GM21381 (cell line): Measurements from ENCODE around the gene THSD4.

ENCODE experiments used
- ATAC-seq: cut with Tn5 transposase; IDR thresholded peaks from one replicate; pipeline ENCODE4 v1.9.1; 2021; ENCODE audit warnings: mild to moderate bottlenecking, moderate library complexity; ENCODE audit not compliant: unreplicated experiment

Gene THSD4

GRCh38 chr15:71730277-71731144, 615.2 kb downstream of the THSD4 start:
- no peak for ATAC-seq

- no peak for ATAC-seq
Observed at GRCh38 chr15:71732636-71733035, 617.4 kb downstream of the THSD4 start.

DNA sequence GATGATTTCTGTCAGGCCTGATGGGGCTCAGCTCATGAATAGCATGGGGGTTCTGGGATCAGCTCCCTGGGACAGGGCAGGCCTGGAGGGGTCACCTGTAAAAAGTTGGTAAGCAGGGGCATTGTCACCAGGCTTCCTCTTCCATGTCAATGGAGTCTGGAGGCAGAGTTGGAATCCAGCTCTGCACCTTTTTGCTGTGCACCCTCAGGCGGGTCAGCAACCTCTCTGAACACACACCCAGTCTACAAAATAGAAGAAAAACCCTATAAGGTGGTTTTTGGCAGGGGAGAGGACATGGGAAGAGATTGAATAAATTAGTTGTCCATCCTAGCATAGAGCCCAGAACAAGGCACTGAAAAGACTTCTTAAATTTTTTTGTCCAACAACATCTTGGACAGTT, 617.9 kb downstream of the THSD4 start:
- ATAC-seq: no peak

GRCh38 chr15:71734709-71735384, 619.6 kb downstream of the THSD4 start:
- no peak for ATAC-seq

GRCh38 chr15:71735385-71735757, 620.1 kb downstream of the THSD4 start:
- no peak for ATAC-seq

DNA sequence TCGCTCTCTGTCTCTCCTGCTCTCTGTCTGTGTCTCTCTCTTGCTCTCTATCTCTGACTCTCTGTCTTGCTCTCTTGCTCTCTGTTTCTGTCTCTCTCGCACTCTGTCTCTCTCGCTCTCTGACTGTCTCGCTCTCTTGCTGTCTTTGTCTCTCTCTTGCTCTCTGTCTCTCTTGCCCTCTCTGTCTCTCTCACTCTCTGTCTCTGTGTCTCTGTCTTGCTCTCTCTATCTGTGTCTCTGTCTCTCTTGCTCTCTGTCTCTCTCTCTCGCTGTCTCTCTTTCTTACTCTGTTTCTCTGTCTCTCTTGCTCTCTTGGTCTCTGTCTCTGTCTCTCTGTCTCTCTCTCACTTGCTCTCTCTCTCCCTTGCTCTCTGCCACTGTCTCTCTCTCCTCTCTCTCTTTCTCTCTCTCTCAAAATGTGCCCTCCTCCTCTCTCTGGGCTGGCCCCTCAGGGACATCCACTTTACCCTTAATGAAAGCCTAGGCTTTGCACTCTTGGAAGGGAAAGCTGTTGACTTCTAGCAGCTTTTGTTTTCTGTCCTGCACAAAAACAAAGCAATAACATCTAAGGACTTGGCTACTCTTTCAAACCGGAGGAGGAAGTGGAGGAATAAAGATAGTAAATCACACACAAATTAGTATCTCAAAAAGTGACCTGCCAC, 621.1 kb downstream of the THSD4 start:
- ATAC-seq: no peak

DNA sequence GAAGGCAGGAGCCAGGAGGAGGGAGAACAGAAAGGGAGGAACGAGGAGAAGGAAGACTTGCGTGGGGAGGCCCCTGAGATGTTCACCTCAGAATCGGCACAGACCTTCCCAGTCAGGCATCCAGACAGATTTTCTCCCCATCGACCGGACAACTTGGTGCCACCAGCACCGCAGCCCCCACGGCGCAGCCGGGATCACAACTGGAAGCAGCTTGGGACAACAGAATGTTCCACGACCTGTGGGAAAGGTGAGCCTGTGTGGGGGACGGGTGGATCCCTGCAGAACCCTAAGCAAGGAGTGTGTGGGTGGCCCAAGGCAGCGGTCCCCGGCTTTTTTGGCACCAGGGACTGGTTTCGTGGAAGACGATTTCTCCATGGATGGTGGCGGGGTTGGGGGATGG, 622.5 kb downstream of the THSD4 start:
- no peak for ATAC-seq

GRCh38 chr15:71739355-71739754, 624.1 kb downstream of the THSD4 start:
- ATAC-seq: no peak

DNA sequence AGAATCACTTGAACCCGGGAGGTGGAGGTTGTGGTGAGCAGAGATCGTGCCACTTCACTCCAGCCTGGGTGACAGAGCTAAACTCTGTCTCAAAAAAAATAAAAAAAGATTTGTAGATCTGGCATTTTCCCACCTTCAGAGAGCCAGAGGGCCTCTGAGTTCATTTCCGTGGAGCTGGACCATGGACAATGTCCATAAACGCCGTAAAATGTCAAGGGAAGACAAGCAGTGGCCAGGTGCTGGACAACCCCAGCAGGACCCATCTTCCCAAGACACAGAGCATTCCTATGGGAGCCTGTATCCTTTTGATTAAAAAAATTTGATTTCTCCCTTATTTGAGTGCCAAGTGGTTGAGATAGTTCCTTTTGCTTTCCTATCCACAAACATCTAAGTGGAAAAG, 627.7 kb downstream of the THSD4 start:
- no peak for ATAC-seq

DNA sequence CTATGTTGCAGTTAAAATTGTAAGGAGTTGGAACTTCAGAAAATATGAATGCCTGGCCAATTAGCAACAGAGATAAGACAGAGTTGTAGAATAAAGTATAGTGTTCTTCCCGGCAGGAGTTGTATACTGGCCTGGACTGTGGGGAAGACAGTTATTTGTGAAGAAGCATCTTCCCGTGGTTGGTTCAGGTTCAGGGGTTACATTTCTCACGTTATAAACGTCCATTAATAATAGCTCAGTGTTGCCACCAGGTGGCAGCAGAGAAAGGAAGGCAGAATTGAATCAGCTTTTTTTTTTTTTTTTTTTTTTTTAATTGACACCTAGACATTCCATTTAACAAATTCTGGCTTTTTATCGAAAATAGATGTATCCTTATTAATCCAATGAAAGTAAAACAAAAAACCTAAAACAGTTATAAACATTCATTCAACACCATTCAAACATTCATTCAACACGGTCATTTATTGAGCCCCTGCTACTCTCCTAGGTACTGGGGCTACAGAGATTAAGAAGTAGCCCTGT, 628.7 kb downstream of the THSD4 start:
- no peak for ATAC-seq

- no peak for ATAC-seq
Observed at GRCh38 chr15:71746719-71747118, 631.4 kb downstream of the THSD4 start.

- ATAC-seq: no peak
Observed at GRCh38 chr15:71747128-71748083, 632.1 kb downstream of the THSD4 start.

- ATAC-seq: no peak
Observed at GRCh38 chr15:71748293-71748718, 633.0 kb downstream of the THSD4 start.

DNA sequence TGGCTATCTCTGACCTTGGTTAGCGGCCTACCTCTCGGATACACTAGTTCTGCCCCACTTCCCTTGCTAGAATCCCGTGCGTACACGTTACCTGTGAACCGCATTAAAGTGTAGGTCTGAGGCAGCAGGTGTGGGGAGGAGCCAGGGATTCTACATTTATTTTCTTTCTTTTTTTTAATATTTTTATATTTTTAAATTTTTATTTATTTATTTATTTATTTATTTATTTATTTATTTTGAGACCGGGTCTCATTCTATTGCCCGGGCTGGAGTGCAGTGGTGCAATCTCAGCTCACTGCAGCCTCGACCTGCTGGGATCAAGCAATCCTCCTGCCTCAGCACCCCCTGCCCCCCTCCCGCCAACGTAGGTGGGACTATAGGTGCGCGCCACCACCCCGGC, 634.2 kb downstream of the THSD4 start:
- no peak for ATAC-seq

- ATAC-seq: no peak
Observed at GRCh38 chr15:71752128-71752527, 636.9 kb downstream of the THSD4 start.

- ATAC-seq: no peak
Observed at GRCh38 chr15:71752604-71753289, 637.5 kb downstream of the THSD4 start.

DNA sequence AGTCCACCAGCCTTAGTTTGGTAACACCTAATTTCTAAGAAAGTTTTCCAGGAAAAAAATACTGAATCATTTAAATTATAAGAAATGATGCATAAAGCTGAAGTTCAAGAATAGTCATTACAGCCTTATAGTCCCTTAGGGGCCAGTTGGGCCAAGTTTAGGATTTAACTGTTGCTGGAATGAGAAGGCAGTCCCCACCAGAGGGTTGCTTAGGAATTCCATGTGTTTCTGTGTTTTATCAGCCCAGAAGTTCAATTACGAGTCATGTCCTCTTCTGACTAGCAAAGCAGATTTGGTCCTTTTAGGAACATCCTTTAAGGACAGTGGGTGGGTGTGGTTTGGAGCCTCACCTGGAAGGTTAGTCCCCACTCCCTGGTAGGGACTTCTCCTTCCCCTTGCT, 638.1 kb downstream of the THSD4 start:
- ATAC-seq: no peak

DNA sequence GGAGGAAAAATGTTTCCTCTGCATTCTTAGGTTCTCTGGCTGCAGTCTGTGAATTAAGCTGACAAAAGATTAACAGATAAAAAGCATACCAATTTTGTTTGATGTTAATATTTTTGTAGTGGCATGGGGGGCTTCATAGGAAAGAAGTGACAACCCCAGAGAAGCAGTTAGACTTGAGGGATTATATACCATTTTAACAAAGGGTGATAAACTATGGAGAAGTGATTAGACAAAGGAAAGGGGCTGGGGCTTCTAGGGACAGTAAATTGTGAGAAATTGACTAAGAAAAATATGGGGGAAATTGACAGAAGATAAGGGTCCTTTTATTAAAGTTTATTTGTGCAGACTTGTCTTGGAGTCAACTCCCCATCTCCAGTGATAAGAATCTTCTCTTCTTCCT, 639.4 kb downstream of the THSD4 start:
- ATAC-seq: no peak

GRCh38 chr15:71755092-71755970, 640.1 kb downstream of the THSD4 start:
- no peak for ATAC-seq
